GM23248 (cell line): Measurements from ENCODE around the gene CHEK1. TPM values are rescaled to one million over a fixed set of nuclear protein-coding genes. Genes with fewer than 3 reads are reported as not detected.
"Not testable (repeated sequence)": the region's sequence is repeated elsewhere in the genome, so short reads cannot be mapped to it uniquely, and the experiment has no call there.

ENCODE experiments used
- DNase-seq: peaks from one replicate; pipeline ENCODE4 v3.0.0-alpha.2; 2015
- H2AFZ ChIP-seq: fragments of 200-600 bp; sonication (generic); 2 replicates; pipeline ENCODE4 v1.6.1; 2016; ENCODE audit warnings: antibody characterized with exemption
- H3F3A ChIP-seq: fragments of 200-600 bp; sonication (generic); 2 replicates; pipeline ENCODE4 v1.6.1; 2016; ENCODE audit warnings: mild to moderate bottlenecking, antibody characterized with exemption, mixed run types; ENCODE audit not compliant: insufficient read depth
- H3K27ac ChIP-seq: fragments of 200-600 bp; sonication (generic); 2 replicates; pipeline ENCODE4 v1.5.1; 2016; ENCODE audit warnings: mild to moderate bottlenecking
- H3K27me3 ChIP-seq: fragments of 200-600 bp; sonication (generic); replicated peaks from 2 replicates; pipeline ENCODE4 v1.6.1; 2016; ENCODE audit warnings: mild to moderate bottlenecking; ENCODE audit not compliant: insufficient read depth
- H3K36me3 ChIP-seq: fragments of 200-600 bp; sonication (generic); 2 replicates; pipeline ENCODE4 v1.6.1; 2016; ENCODE audit warnings: low read depth, mild to moderate bottlenecking
- H3K4me1 ChIP-seq: fragments of 200-600 bp; sonication (generic); 2 replicates; pipeline ENCODE4 v1.6.1; 2016; ENCODE audit warnings: mild to moderate bottlenecking; ENCODE audit not compliant: insufficient read depth
- H3K4me2 ChIP-seq: fragments of 200-600 bp; sonication (generic); one replicate; pipeline ENCODE4 v1.6.1; 2016; ENCODE audit warnings: mild to moderate bottlenecking; ENCODE audit not compliant: unreplicated experiment
- H3K4me3 ChIP-seq: fragments of 200-600 bp; sonication (generic); 2 replicates; pipeline ENCODE4 v1.5.1; 2016; ENCODE audit warnings: mild to moderate bottlenecking
- H3K79me2 ChIP-seq: fragments of 200-600 bp; sonication (generic); 2 replicates; pipeline ENCODE4 v1.6.1; 2016; ENCODE audit warnings: mild to moderate bottlenecking; ENCODE audit not compliant: insufficient read depth
- H3K9ac ChIP-seq: fragments of 200-600 bp; sonication (generic); 2 replicates; pipeline ENCODE4 v1.6.1; 2016; ENCODE audit warnings: mild to moderate bottlenecking
- H3K9me2 ChIP-seq: fragments of 200-600 bp; sonication (generic); 2 replicates; pipeline ENCODE4 v1.6.1; 2016; ENCODE audit warnings: mixed run types, mild to moderate bottlenecking, moderate library complexity; ENCODE audit not compliant: insufficient read depth
- H3K9me3 ChIP-seq: fragments of 200-600 bp; sonication (generic); one replicate; pipeline ENCODE4 v1.6.1; 2017; ENCODE audit warnings: low read depth
- H4K20me1 ChIP-seq: fragments of 200-600 bp; sonication (generic); 2 replicates; pipeline ENCODE4 v1.6.0; 2016; ENCODE audit not compliant: insufficient read depth
- EZH2 ChIP-seq: fragments of 200-600 bp; sonication (generic); IDR thresholded peaks from 2 replicates; pipeline ENCODE4 v1.6.1; 2018; ENCODE audit warnings: antibody characterized with exemption, mild to moderate bottlenecking; ENCODE audit not compliant: insufficient read depth, poor library complexity, severe bottlenecking
- EZH2phosphoT487 ChIP-seq: fragments of 200-600 bp; sonication (generic); IDR thresholded peaks from 2 replicates; pipeline ENCODE4 v1.6.1; 2018; ENCODE audit warnings: antibody characterized with exemption, moderate library complexity, mild to moderate bottlenecking, low read depth; ENCODE audit not compliant: insufficient read depth
- WGBS, 2 experiments: methylation state at CpG; one replicate each; pipeline ENCODE4 v1.1.6; 2015 to 2017; ENCODE audit warnings: low lambda C conversion rate in 2 of 2, low coverage in 1 of 2; ENCODE audit errors: missing lambda C conversion rate in 2 of 2; 5-methylcytosine and 5-hydroxymethylcytosine counted together
- in situ Hi-C: fragments of 300-500 bp; cut with MboI; formaldehyde crosslinking; loops from 2 replicates; pipeline ENCODE4 v1.15.0; 2020
- polyA plus RNA-seq: library from polyadenylated mRNA; unstranded; fragments of >200 nt; fragmentation: Nextera tagmentation; extraction: Ambion mirVana; gene quantifications from 2 replicates; pipeline ENCODE4 v1.2.1, GENCODE V29; 2016
- total RNA-seq: library from RNA; depleted of rRNA; stranded (reverse); fragments of >200 nt; shearing (Covaris generic); gene quantifications from 2 replicates; pipeline ENCODE4 v1.2.3, GENCODE V29; 2014; rRNA removed

The CHEK1 gene
- 16.8 and 23.4 TPM in 2 replicates for total RNA-seq
- 15.1 and 16.8 TPM in 2 replicates for polyA plus RNA-seq

DNA sequence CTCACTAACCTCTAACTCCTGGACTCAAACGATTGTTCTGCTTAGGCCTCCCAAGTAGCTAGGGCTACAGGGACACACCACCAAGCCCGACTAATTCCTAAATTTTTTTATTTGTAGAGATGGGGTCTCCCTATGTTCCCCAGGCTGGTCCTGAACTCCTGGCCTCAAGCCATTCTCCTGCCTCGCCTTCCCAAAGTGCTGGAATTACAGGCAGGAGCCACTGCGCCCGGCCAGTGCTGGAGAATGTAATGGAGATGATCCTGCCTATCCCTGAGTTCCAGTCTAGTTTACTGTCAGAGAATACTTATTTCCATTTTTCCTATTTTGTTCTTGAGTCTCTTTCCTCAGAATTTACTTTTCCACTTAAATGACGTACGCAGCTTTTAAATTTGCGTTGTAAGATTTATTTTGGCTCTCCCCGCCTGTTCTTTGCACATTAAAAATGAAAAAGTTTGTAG is at the start of gene CHEK1:
TSS of gene CHEK1 (plus strand) at position 408 of the 458 bp plus-strand sequence. CDS start 1,606 bp downstream, outside the sequence.
- Histone ChIP-seq H3K27ac (peak within 1 kb of the TSS; percentile 91), H3K9ac (peak within 1 kb of the TSS; percentile 92), H3K4me3 (peak within 1 kb of the TSS; percentile 91), H3K79me2 (peaks cover 24% of the 10 kb centered on the region), H4K20me1 (no peaks in the 10 kb centered on the region), H3F3A (peaks cover 55% of the 10 kb centered on the region), H3K27me3 (no peaks in the 10 kb centered on the region), H3K4me2 (peak within 1 kb of the TSS; percentile 91), H3K36me3 (peaks cover 8% of the 10 kb centered on the region), H3K9me3 (no peaks in the 10 kb centered on the region), H3K4me1 (peaks cover 25% of the 10 kb centered on the region), H2AFZ (peak within 1 kb of the TSS; percentile 93), H3K9me2 (no peaks in the 10 kb centered on the region)
- in situ Hi-C loops: no loop called here
- no peak for DNase-seq
- TF ChIP-seq EZH2phosphoT487 (no peak), EZH2 (no peak)
- 63 to 69% methylated on average over 9 of the region's 9 CpGs for WGBS, 2 experiments

DNA sequence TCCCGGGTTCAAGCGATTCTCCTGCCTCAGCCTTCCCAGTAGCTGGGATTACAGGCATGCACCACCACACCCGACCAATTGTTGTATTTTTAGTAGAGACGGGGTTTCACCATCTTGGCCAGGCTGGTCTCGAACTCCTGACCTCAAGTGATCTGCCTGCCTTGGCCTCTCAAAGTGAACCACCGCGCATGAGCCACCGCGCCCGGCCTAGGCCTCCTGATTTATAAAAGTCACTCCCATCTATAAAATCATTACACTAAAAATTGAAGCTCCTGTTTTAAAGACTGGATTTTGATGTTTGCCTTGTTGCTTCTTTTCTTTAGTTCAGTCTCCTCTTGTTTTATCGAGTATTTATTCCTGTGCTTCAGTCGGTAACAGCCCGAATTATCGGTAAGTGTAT is 47.8 kb upstream of the CHEK1 start:
- H3K27ac ChIP-seq, H3K4me1 ChIP-seq, H3K27me3 ChIP-seq, H4K20me1 ChIP-seq, H3K9ac ChIP-seq, H3K4me3 ChIP-seq, H3K9me2 ChIP-seq, H3F3A ChIP-seq, H3K9me3 ChIP-seq, H3K79me2 ChIP-seq, H3K4me2 ChIP-seq, DNase-seq, in situ Hi-C loops, H2AFZ ChIP-seq: not testable (repeated sequence)
- WGBS, 2 experiments: 97% methylated on average over 14 of the region's 14 CpGs
- H3K36me3 ChIP-seq: peaks cover 73% of the 10 kb centered on the region

DNA sequence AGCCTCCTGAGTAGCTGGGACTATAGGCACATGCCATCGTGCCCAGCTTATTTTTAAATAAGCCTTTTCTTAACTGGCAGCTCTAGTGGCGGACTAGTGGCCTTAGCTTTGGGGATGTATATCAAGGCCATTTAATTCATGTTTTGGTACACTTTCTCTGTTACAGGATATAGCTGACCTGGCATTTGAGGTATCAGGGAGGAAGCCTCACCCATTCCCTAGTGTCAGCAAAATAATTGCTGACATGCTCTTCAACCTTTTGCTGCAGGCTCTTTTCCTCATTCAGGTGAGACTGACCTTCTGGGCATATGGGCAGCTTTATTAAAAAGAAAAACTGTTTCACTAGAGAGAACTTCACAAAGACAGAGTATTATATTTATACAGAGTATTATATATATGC is 46.2 kb upstream of the CHEK1 start:
- Histone ChIP-seq H3K4me1 (no peaks in the 10 kb centered on the region), H3K9ac (no peak overlapping the region), H4K20me1 (no peaks in the 10 kb centered on the region), H3K4me2 (no peak overlapping the region), H3K9me3 (no peaks in the 10 kb centered on the region), H3K9me2 (no peaks in the 10 kb centered on the region), H3K27me3 (no peaks in the 10 kb centered on the region), H2AFZ (no peak overlapping the region), H3F3A (no peaks in the 10 kb centered on the region; the same call in 1 of the 2 replicates), H3K4me3 (no peak overlapping the region), H3K79me2 (no peaks in the 10 kb centered on the region), H3K27ac (no peak overlapping the region), H3K36me3 (peaks cover 78% of the 10 kb centered on the region)
- DNase-seq: no peak
- TF ChIP-seq EZH2phosphoT487: no peak
- in situ Hi-C loops: no loop called here
- 98 to 100% methylated on average over 2 of the region's 2 CpGs for WGBS, 2 experiments

DNA sequence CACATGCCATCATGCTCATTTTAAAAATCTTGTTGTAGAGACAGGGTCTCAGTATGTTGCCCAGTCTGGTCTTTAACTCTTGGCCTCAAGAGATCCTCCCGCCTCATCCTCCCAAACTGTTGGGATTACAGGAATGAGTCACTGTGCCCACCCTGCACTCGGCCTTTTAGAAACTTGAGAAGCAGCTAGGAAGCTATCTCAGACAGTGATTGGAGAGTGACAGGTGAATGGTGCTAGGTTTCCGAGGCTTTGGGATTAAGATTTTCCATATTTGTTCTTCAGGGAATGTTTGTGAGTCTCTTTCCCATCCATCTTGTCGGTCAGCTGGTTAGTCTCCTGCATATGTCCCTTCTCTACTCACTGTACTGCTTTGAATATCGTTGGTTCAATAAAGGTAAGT is 45.2 kb upstream of the CHEK1 start:
- Histone ChIP-seq H2AFZ (no peak overlapping the region), H3K9ac (no peak overlapping the region), H3F3A (peaks cover 6% of the 10 kb centered on the region; the same call in 1 of the 2 replicates), H3K79me2 (no peaks in the 10 kb centered on the region), H3K27ac (no peak overlapping the region), H3K4me3 (no peak overlapping the region), H3K4me2 (no peak overlapping the region), H4K20me1 (no peaks in the 10 kb centered on the region), H3K27me3 (no peaks in the 10 kb centered on the region), H3K36me3 (peaks cover 69% of the 10 kb centered on the region), H3K4me1 (no peaks in the 10 kb centered on the region), H3K9me2 (no peaks in the 10 kb centered on the region), H3K9me3 (no peaks in the 10 kb centered on the region)
- in situ Hi-C loops: no loop called here
- WGBS, 2 experiments: 97 to 100% methylated on average over 5 of the region's 5 CpGs
- TF ChIP-seq EZH2: no peak
- no peak for TF ChIP-seq EZH2phosphoT487
- no peak for DNase-seq

DNA sequence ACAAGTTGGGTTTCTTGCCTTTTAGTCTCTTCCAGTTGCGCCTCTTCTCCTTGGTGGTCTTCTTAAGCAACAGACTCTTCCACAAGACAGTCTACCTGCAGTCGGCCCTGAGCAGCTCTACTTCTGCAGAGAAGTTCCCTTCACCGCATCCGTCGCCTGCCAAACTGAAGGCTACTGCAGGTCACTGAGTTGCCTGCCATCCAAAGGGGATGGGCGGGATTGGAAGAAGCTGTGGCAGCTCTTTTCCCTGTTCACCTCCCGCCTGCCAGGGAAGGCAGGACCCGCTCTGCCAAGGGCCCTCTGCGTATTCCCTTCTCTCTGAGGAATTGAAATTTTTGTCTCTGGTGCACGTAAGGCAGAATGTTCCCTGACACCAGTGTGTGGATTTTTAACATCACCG is 41.5 kb upstream of the CHEK1 start:
- peaks cover 40% of the 10 kb centered on the region for H3K36me3 ChIP-seq
- WGBS, 2 experiments: 96% methylated on average over 11 of the region's 11 CpGs
- peaks cover 7% of the 10 kb centered on the region; the same call in 1 of the 2 replicates for H3F3A ChIP-seq
- no peak overlapping the region for H2AFZ ChIP-seq
- no peak overlapping the region for H3K4me3 ChIP-seq
- no peak overlapping the region for H3K4me2 ChIP-seq
- H3K9me3 ChIP-seq: no peaks in the 10 kb centered on the region
- in situ Hi-C loops: no loop called here
- H3K9ac ChIP-seq: no peak overlapping the region
- no peak for DNase-seq
- no peaks in the 10 kb centered on the region for H3K27me3 ChIP-seq
- no peaks in the 10 kb centered on the region for H3K79me2 ChIP-seq
- no peaks in the 10 kb centered on the region for H3K9me2 ChIP-seq
- no peaks in the 10 kb centered on the region for H3K4me1 ChIP-seq
- H3K27ac ChIP-seq: no peak overlapping the region
- no peaks in the 10 kb centered on the region for H4K20me1 ChIP-seq
- TF ChIP-seq EZH2phosphoT487: no peak
- TF ChIP-seq EZH2: no peak
